Coronary artery (tissue), 2 donors: ENCODE results near the gene KCNT1.

Source experiments
- DNase-seq: peaks from one replicate; pipeline ENCODE4 v3.0.0-alpha.2; 2017; ENCODE audit warnings: low spot score
- H3K27ac ChIP-seq, 2 donors: fragments of 200-600 bp; sonication (generic); one replicate each; pipeline ENCODE4 v1.5.1; 2016 to 2019
- H3K4me3 ChIP-seq: fragments of 200-600 bp; sonication (generic); 2 replicates; pipeline ENCODE4 v1.5.1; 2016; ENCODE audit warnings: mild to moderate bottlenecking, moderate library complexity
- CTCF ChIP-seq: fragments of 200-600 bp; sonication (generic); IDR thresholded peaks from one replicate; pipeline ENCODE4 v1.5.1; 2019; ENCODE audit warnings: antibody characterized with exemption

The KCNT1 gene

GRCh38 chr9:135792268-135793128, 90.5 kb downstream of the KCNT1 start:
- DNase-seq = no peak
- Histone ChIP-seq H3K4me3 (no peak overlapping the region), H3K27ac (no peak overlapping the region)
- no peak for TF ChIP-seq CTCF

- no peak for DNase-seq
- no peak overlapping the region for H3K4me3 ChIP-seq
- no peak overlapping the region for H3K27ac ChIP-seq
- no peak for TF ChIP-seq CTCF
Observed at GRCh38 chr9:135793221-135794056, 91.5 kb downstream of the KCNT1 start.

DNA sequence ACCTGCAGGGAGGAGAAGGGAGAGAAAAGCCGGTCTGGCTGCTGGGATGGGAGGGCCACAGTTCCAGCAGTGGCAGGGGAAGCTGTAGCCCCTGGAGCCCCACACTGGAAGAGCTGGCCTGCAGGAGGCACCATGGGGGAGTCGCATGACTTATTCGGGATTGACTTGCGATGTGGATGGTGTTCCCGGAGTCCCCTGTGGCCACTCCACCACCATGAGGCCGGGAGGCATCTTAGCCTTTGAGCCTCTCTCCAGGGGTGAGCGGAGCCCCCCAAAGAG, 92.0 kb downstream of the KCNT1 start:
- no peak for TF ChIP-seq CTCF
- no peak for DNase-seq
- no peak overlapping the region for H3K27ac ChIP-seq
- H3K4me3 ChIP-seq = no peak overlapping the region

GRCh38 chr9:135794361-135794885, 92.4 kb downstream of the KCNT1 start:
- Histone ChIP-seq H3K4me3 (no peak overlapping the region), H3K27ac (no peak overlapping the region)
- TF ChIP-seq CTCF = no peak
- no peak for DNase-seq

GRCh38 chr9:135795391-135795790, 93.4 kb downstream of the KCNT1 start:
- TF ChIP-seq CTCF = no peak
- Histone ChIP-seq H3K4me3 (no peak overlapping the region), H3K27ac (no peak overlapping the region)
- no peak for DNase-seq

- no peak overlapping the region for H3K27ac ChIP-seq
Observed at GRCh38 chr9:135796784-135797485, 95.0 kb downstream of the KCNT1 start.

More at GRCh38 chr9:135796784-135797485, 95.0 kb downstream of the KCNT1 start:
- H3K4me3 ChIP-seq = no peak overlapping the region
- no peak for DNase-seq
- no peak for TF ChIP-seq CTCF
